ENCODE data around the gene MIOS. TPM values are rescaled to one million over a fixed set of nuclear protein-coding genes. Genes with fewer than 3 reads are reported as not detected.

Gene MIOS
- total and polyA plus RNA-seq, 3 experiments from 2014 or later, result 18.8 to 38.7 (median 38.2) TPM

DNA sequence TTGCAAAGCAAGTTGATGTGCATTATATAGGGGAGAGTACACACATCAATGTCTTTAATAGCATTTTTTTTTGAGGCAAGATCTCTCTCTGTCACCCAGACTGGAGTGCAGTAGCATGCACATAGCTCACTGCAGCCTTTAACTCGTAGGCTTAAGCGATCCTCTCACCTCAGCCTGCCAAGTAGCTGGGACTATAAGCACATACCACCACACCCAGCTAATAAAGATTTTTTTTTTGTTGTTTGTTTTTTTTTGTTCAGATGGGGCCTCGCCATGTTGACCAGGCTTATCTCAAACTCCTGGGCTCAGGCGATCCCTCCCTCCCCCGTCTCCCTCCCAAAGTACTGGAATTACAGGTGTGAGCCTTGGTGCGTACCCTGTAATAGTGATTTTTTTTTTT lies 75.4 kb downstream of the MIOS start:
- CTCF ChIA-PET, result interaction anchor here (0.8 to 1.0 kb wide), 2 partner anchors 24 to 40 kb away, joined by 3 read pairs; no protein-coding TSS in a partner anchor
- Histone ChIP-seq H3K27me3 (ENCODE audit: insufficient read depth, low read length, poor library complexity, severe bottlenecking) (no peaks in the 10 kb centered on the region), H3K36me3 (ENCODE audit: insufficient read depth, low read length) (no peaks in the 10 kb centered on the region), H3K9me3 (ENCODE audit: low read length) (no peaks in the 10 kb centered on the region), H3K4me3 (ENCODE audit: low read length) (no peak overlapping the region), H3K4me1 (ENCODE audit: insufficient read depth, low read length) (peaks cover 22% of the 10 kb centered on the region), H3K27ac (ENCODE audit: low read depth, low read length) (peak overlapping the region; percentile 97)
- Mint-ChIP-seq H3K36me3 (peaks cover 5 to 49% (median 14%) of the 10 kb centered on the region in 3 donors), H3K9me3 (no peaks in the 10 kb centered on the region), H3K27me3 (peaks cover 0 to 2% of the 10 kb centered on the region in 2 donors), H3K4me1 (peaks cover 51 to 71% (median 70%) of the 10 kb centered on the region in 3 donors), H3K4me3 (peak overlapping the region; percentile 80 to 99 (median 97)), H3K27ac (peak overlapping the region in 5 of 8 donors; percentile 94 to 99 (median 98))
- no peak for DNase-seq
- POLR2A ChIA-PET, result interaction anchor here (1.0 to 2.7 kb wide), 2 partner anchors 327 to 459 kb away, joined by 3 to 36 read pairs; partner anchors contain the start of gene GLCCI1

DNA sequence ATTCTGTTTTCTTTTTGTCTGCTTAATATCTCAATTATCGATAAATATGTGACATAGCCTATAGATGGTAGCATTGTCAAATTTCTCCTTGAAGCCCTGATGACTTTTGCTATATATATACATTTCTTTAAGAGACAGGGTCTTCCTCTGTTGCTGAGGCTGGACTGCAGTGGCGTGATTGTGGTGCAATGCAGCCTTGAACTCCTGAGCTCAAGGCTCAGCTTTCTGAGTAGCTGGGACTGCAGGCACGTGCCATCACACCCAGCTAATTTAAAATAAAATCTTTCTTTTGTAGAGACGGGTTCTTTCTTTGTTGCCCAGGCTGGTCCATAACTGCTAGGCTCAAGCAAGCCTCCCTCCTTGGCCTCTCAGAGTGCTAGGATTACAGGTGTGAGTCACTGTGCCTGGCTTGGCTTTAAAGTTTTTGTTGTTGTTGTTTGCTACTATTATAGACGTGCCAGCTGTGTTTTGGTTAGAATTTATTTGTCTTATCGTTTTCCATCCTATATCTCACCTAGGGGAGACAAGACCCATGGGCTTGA lies 80.9 kb downstream of the MIOS start:
- no peak overlapping the region for H3K4me3 ChIP-seq (ENCODE audit: low read length)
- no peaks in the 10 kb centered on the region for H3K27me3 Mint-ChIP-seq
- peaks cover 5 to 25% (median 17%) of the 10 kb centered on the region in 3 donors for H3K36me3 Mint-ChIP-seq
- no peaks in the 10 kb centered on the region for H3K9me3 Mint-ChIP-seq
- no peak overlapping the region for H3K27ac ChIP-seq (ENCODE audit: low read depth, low read length)
- H3K27me3 ChIP-seq (ENCODE audit: insufficient read depth, low read length, poor library complexity, severe bottlenecking), result no peaks in the 10 kb centered on the region
- no peak overlapping the region for H3K27ac Mint-ChIP-seq
- ChIA-PET POLR2A (no interaction called here), CTCF (no interaction called here)
- H3K9me3 ChIP-seq (ENCODE audit: low read length), result no peaks in the 10 kb centered on the region
- DNase-seq, result no peak
- H3K4me3 Mint-ChIP-seq, result no peak overlapping the region
- H3K4me1 Mint-ChIP-seq, result peaks cover 47 to 84% (median 63%) of the 10 kb centered on the region in 3 donors
- H3K4me1 ChIP-seq (ENCODE audit: insufficient read depth, low read length), result peaks cover 12% of the 10 kb centered on the region
- no peaks in the 10 kb centered on the region for H3K36me3 ChIP-seq (ENCODE audit: insufficient read depth, low read length)

DNA sequence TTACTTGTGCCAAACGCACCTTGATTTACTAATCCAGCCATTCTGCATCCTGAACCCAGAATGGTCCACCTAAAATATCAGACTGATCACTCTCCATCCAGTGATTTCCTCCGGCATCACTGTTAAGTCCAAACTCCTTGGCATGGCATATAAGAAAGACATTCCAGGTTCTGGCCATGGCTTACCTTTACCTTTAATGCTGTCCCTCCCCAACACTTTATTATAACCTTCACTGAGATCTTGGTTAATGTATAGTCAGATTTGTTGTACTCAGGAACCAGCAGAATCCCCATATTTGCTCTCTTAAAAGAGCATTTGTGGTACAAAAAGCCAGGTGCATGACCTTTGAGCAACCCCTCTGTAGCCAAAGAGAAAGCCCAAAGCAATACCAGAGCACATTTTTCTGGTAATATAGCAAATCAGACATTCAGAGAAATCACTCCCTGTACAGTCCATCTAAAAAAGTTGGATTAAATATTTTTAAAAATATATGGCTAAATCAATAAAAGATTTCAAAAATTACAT lies 84.1 kb downstream of the MIOS start:
- Mint-ChIP-seq H3K27me3 (no peaks in the 10 kb centered on the region), H3K36me3 (peaks cover 2 to 9% (median 6%) of the 10 kb centered on the region in 3 donors), H3K4me3 (no peak overlapping the region), H3K27ac (peak overlapping the region in 1 of 8 donors; percentile 37), H3K9me3 (no peaks in the 10 kb centered on the region), H3K4me1 (peaks cover 46 to 74% (median 52%) of the 10 kb centered on the region in 3 donors)
- POLR2A ChIA-PET, result no interaction called here
- no peaks in the 10 kb centered on the region for H3K9me3 ChIP-seq (ENCODE audit: low read length)
- H3K27ac ChIP-seq (ENCODE audit: low read depth, low read length), result no peak overlapping the region
- peaks cover 9% of the 10 kb centered on the region for H3K4me1 ChIP-seq (ENCODE audit: insufficient read depth, low read length)
- no peaks in the 10 kb centered on the region for H3K27me3 ChIP-seq (ENCODE audit: insufficient read depth, low read length, poor library complexity, severe bottlenecking)
- H3K36me3 ChIP-seq (ENCODE audit: insufficient read depth, low read length), result no peaks in the 10 kb centered on the region
- CTCF ChIA-PET, result no interaction called here
- no peak overlapping the region for H3K4me3 ChIP-seq (ENCODE audit: low read length)
- no peak for DNase-seq

DNA sequence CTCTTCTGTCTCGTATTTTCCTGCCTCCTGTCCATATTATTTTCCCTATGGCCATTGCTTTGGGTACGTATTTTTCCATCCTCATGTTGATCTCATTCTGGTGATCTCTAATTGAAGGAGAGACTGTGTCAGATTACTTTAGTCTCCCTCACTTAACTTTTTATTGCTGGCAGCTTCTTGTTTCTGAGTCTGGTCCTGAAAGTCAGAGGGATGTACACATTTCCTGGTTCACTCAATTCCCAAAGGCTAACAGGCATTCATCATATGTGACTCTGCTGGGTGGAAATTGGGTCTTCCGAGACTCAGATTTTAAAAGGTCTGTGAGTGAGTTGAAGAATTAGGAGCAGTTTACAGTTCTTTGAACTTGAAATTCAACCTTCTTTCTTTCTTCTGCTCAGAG lies 84.8 kb downstream of the MIOS start:
- H3K27ac ChIP-seq (ENCODE audit: low read depth, low read length), result no peak overlapping the region
- H3K9me3 ChIP-seq (ENCODE audit: low read length), result no peaks in the 10 kb centered on the region
- H3K27me3 ChIP-seq (ENCODE audit: insufficient read depth, low read length, poor library complexity, severe bottlenecking), result no peaks in the 10 kb centered on the region
- ChIA-PET POLR2A (no interaction called here), CTCF (no interaction called here)
- H3K36me3 Mint-ChIP-seq, result peaks cover 2 to 14% (median 5%) of the 10 kb centered on the region in 3 donors
- no peak overlapping the region for H3K4me3 Mint-ChIP-seq
- peak overlapping the region in 2 of 8 donors; percentile 50 to 53 for H3K27ac Mint-ChIP-seq
- H3K4me1 ChIP-seq (ENCODE audit: insufficient read depth, low read length), result peaks cover 9% of the 10 kb centered on the region
- H3K4me1 Mint-ChIP-seq, result peaks cover 44 to 69% (median 48%) of the 10 kb centered on the region in 3 donors
- H3K9me3 Mint-ChIP-seq, result no peaks in the 10 kb centered on the region
- H3K27me3 Mint-ChIP-seq, result no peaks in the 10 kb centered on the region
- no peaks in the 10 kb centered on the region for H3K36me3 ChIP-seq (ENCODE audit: insufficient read depth, low read length)
- no peak overlapping the region for H3K4me3 ChIP-seq (ENCODE audit: low read length)
- no peak for DNase-seq

DNA sequence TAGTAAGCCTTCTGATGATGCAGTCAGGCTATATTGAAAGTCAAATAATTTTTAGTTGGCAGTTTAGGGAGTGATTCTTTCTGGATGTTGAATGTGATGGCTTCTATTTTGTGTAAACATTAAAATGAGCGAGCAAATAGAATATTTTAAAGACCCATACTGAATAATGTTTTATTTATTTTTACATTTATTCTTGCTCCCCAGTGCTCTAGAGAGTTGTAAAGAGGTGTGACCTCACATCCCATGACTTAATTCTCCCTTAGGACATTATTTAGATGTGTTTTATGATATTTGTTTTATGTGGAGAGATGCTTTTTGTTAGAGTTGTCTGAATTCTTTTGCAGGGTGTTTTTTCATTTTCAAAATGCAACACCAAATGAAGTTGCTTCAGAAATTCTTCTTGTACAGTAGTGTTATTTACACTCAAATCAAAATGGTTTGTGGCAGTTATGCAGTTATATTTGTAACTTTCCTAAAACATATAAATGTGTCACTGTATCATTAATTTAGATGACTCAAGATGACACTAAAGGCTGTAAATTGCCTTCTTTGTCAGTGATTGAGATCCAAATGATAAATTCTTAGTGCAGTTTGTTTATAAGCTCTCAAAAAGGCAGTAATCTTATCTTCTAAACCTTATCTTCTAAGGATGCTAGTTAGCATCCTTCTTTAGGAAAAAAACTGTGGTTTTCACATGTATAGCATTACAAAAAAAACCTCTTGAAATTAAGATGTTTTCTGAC lies 86.3 kb downstream of the MIOS start:
- Mint-ChIP-seq H3K27me3 (no peaks in the 10 kb centered on the region), H3K4me1 (peaks cover 38 to 63% (median 44%) of the 10 kb centered on the region in 3 donors), H3K9me3 (peaks cover 0 to 10% (median 5%) of the 10 kb centered on the region in 5 donors), H3K36me3 (peaks cover 7 to 20% (median 17%) of the 10 kb centered on the region in 3 donors), H3K4me3 (no peak overlapping the region), H3K27ac (no peak overlapping the region)
- no peak overlapping the region for H3K4me3 ChIP-seq (ENCODE audit: low read length)
- CTCF ChIA-PET, result no interaction called here
- no peak overlapping the region for H3K27ac ChIP-seq (ENCODE audit: low read depth, low read length)
- peaks cover 9% of the 10 kb centered on the region for H3K4me1 ChIP-seq (ENCODE audit: insufficient read depth, low read length)
- H3K36me3 ChIP-seq (ENCODE audit: insufficient read depth, low read length), result no peaks in the 10 kb centered on the region
- H3K9me3 ChIP-seq (ENCODE audit: low read length), result no peaks in the 10 kb centered on the region
- DNase-seq, result no peak
- POLR2A ChIA-PET, result interaction anchor here (1.0 kb wide), 1 partner anchor 12 kb away, joined by 3 read pairs; the partner anchor contains the start of gene UMAD1
- no peaks in the 10 kb centered on the region for H3K27me3 ChIP-seq (ENCODE audit: insufficient read depth, low read length, poor library complexity, severe bottlenecking)

DNA sequence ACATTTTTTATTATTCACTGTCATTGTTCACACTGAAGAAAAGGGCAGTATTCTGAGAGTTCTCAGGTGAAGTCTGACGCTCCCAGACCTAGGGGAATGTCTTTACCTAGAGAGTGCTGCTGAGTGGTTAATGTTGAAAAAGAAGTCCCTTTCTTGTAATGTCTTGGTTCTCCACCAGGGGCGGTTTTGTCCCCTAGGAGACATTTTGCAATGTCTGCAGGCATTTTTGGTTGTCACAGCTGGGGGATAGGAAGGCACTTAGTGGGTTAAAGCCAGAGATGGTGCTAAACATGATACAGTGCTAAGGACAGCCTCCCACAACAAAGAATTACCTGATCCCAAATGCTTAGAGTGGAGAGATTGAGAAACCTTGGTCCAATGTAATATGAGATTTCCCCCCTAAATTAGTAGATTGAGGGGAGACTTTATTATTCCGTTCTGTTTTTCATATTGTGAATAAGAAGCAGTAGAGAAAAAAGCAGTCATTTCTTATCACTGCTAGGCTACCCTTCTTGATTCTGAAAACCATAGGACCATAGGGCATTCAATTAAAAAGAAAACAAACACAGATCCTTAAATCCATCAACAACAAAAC lies 87.0 kb downstream of the MIOS start:
- no peak for DNase-seq
- ChIA-PET CTCF (no interaction called here), POLR2A (no interaction called here)
- Mint-ChIP-seq H3K36me3 (peaks cover 10 to 24% (median 20%) of the 10 kb centered on the region in 3 donors), H3K4me1 (peaks cover 40 to 63% (median 48%) of the 10 kb centered on the region in 3 donors), H3K4me3 (no peak overlapping the region), H3K9me3 (peaks cover 0 to 13% (median 5%) of the 10 kb centered on the region in 5 donors), H3K27me3 (no peaks in the 10 kb centered on the region), H3K27ac (no peak overlapping the region)
- Histone ChIP-seq H3K27me3 (ENCODE audit: insufficient read depth, low read length, poor library complexity, severe bottlenecking) (no peaks in the 10 kb centered on the region), H3K4me1 (ENCODE audit: insufficient read depth, low read length) (peaks cover 9% of the 10 kb centered on the region), H3K27ac (ENCODE audit: low read depth, low read length) (no peak overlapping the region), H3K9me3 (ENCODE audit: low read length) (no peaks in the 10 kb centered on the region), H3K36me3 (ENCODE audit: insufficient read depth, low read length) (no peaks in the 10 kb centered on the region), H3K4me3 (ENCODE audit: low read length) (no peak overlapping the region)

DNA sequence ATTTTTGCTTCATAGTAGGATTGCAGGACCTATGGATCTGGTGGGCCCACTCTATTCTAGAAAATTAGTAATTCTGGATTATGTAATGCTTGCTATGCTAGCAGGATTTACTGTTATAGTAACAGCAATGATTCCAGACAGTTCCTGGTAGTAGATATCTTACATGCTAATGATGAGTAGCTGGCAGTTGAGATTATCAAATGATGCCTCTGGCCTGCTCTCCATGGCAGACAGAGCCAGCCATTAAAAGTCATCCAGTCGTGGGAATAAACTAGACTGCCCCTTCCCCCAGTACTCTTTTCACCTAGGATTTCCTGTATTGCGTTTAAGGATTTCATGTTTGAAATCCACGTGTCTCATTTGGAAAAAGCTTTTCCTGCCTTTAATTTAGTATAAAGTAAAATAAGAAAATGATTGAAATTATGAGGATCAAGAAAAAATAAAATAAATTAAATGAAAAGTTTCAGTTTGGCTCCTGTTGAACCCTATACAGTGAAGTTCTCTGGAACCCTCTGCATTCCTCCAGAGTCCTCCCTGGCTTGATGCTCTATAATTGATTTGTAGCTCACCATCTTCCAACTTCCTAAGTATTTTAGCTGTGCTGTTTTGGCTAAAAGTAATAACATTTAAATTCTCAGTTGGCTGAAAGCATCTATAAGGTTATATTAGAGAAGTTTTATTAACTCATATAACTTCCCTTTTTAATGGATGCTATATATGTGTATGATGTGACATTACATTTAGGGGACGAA lies 88.5 kb downstream of the MIOS start:
- Mint-ChIP-seq H3K4me3 (no peak overlapping the region), H3K36me3 (peaks cover 15 to 38% (median 25%) of the 10 kb centered on the region in 3 donors), H3K4me1 (peaks cover 45 to 63% (median 49%) of the 10 kb centered on the region in 3 donors), H3K9me3 (peaks cover 0 to 21% (median 14%) of the 10 kb centered on the region in 5 donors), H3K27ac (peak overlapping the region in 1 of 8 donors; percentile 27), H3K27me3 (no peaks in the 10 kb centered on the region)
- H3K27ac ChIP-seq (ENCODE audit: low read depth, low read length), result no peak overlapping the region
- DNase-seq, result no peak
- H3K36me3 ChIP-seq (ENCODE audit: insufficient read depth, low read length), result no peaks in the 10 kb centered on the region
- ChIA-PET CTCF (interaction anchor here (1.5 kb wide), 1 partner anchor 381 kb away, joined by 3 read pairs; no protein-coding TSS in a partner anchor), POLR2A (no interaction called here)
- no peaks in the 10 kb centered on the region for H3K27me3 ChIP-seq (ENCODE audit: insufficient read depth, low read length, poor library complexity, severe bottlenecking)
- H3K9me3 ChIP-seq (ENCODE audit: low read length), result no peaks in the 10 kb centered on the region
- H3K4me1 ChIP-seq (ENCODE audit: insufficient read depth, low read length), result peaks cover 9% of the 10 kb centered on the region
- H3K4me3 ChIP-seq (ENCODE audit: low read length), result no peak overlapping the region
